GM18507 (cell line): Measurements from ENCODE around the gene FOCAD.

ENCODE experiments used
- DNase-seq: peaks from one replicate; pipeline ENCODE4 v3.0.0; 2011; ENCODE audit warnings: low read depth; ENCODE audit not compliant: insufficient read length; ENCODE audit errors: extremely low spot score
- FAIRE-seq: peaks from 2 replicates; lab custom pipeline; 2011; peaks lifted over from hg19 to GRCh38; lab: Jason Lieb, UNC

FOCAD gene

DNA sequence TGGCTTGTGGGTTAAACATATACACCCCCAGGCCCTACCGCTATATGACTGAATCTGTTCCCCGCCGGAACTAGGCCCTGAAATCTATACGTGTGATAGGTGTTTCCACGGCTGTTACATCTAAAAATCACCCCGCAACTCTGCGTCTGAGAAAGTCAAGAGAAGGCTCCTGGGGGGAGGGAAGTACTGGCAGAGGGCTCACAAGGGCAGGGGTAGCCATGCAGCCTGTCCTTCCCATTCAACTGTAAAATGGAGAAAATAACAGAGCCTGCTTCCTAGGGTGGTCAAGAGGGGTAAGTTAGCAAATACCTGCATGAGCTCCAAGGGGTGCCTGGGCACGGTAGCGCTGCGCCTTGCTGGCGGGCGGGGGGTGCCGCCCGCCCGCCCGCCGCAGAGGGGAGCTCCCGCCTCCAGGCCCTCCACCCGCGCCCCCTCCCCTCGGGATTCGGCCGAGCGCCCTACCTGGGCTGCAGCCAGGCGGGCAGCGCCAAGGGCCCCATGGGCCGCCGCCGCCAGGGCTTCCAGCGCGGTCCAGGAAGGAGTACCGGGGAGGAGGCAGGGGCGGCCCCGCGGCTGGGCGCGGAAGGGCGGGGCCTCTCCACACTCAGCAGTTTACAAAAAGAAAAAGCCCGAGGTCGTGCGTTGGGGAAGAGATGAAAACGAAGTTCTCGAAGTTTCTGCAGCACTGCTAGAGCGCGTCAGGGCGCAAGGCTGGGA lies 347.2 kb downstream of the FOCAD start, which contains the start of gene HACD4:
HACD4 (minus strand) TSS at position 550 of the 717 bp plus-strand sequence; CDS start at position 500, 50 bp downstream.
- FAIRE-seq (peak; percentile 76), DNase-seq (peak; percentile 52)

DNA sequence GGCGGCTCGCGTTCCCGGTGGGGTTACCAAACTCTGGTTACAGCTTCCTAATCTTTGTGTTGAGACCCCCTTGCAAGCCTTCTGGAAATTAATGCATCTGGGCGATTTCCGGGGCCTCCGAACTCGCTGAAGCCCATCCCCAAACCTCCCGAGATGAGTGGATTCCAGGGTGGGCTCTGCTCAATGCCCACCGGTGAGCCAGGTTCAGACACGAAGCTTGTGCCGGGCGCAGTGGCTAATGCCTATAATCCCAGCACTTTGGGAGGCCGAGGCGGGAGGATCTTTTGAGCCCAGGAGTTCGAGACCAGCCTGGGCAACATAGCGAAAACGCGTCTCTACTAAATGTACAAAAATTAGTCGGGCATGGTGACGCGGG lies 347.7 kb downstream of the FOCAD start:
- DNase-seq: no peak
- no peak for FAIRE-seq

GRCh38 chr9:21037278-21037677 lies 353.2 kb downstream of the FOCAD start:
- DNase-seq: no peak
- no peak for FAIRE-seq

DNA sequence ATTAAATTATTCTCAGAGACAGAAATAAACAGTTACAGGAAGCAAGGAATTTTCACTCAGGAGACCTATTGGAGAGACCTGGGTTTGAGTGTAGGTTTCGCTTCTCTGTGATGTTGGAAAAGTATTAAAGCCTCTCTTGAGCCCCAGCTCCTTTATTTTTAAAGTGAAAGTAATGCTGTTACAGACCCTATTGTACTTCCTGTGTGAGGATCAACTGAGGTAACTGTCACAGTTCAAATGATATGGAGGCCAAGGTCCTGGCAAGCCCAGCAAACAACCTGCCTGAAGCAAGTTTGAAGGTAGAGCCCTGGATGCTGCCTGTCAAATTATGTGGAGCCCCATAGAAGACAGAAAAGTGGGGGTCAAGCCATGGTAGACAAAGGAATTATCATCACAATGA lies 355.2 kb downstream of the FOCAD start:
- FAIRE-seq (no peak), DNase-seq (no peak)

DNA sequence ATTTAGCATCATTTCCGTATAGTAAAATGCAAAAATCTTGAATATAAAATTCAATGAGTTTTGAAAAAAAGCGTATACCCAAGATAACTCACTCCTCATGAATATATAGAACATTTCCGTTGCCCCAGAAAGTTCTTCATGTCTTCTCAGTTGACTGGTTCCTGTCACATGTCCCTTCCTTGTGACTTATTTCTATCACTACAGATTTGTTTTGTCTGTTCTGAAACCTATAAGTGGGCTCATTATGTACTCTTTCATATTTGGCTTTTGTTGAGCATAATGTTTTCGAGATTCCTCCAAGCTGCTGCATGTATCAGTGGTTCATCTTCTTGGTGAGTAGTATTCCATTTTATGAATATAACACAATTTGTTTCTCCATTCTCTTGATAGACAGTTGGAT lies 358.4 kb downstream of the FOCAD start:
- FAIRE-seq: peak; percentile 42
- DNase-seq: no peak

GRCh38 chr9:21043841-21044240 lies 359.8 kb downstream of the FOCAD start:
- FAIRE-seq: no peak
- no peak for DNase-seq
